Measurements from ENCODE around the gene SPANXN1. TPM values are rescaled to one million over a fixed set of nuclear protein-coding genes. Genes with fewer than 3 reads are reported as not detected.
"Not testable (repeated sequence)": the region's sequence is repeated elsewhere in the genome, so short reads cannot be mapped to it uniquely, and the experiment has no call there.

Gene SPANXN1, protein sequence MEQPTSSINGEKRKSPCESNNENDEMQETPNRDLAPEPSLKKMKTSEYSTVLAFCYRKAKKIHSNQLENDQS
- polyA plus RNA-seq (ENCODE audit: insufficient read length in 4 of 4) = not detected

DNA sequence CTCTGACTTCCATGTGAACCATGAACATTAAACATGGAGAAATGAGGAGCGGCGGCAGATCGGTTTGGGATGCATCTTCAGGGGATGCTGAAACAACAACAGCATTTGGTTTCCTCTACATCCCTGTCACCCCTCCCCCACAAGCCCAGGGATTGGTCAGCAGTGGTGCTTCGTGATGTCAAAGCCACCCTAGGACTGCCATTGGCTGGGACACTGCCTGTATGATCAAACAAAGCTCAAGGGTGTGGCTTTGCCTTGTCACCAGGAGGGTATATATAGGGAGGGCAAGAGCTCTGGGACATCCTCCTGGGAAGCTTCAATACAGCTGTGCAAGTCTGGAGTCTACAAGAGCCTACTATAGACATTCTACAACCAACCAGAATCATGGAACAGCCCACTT lies at the start of gene SPANXN1:
Gene SPANXN1, plus strand, starts transcription at position 301 of the 400 bp plus-strand sequence. Its CDS starts 84 bp downstream, at position 385.
- not testable (repeated sequence) for DNase-seq (ENCODE audit: low read depth in 4 of 4, low spot score in 2 of 4)

DNA sequence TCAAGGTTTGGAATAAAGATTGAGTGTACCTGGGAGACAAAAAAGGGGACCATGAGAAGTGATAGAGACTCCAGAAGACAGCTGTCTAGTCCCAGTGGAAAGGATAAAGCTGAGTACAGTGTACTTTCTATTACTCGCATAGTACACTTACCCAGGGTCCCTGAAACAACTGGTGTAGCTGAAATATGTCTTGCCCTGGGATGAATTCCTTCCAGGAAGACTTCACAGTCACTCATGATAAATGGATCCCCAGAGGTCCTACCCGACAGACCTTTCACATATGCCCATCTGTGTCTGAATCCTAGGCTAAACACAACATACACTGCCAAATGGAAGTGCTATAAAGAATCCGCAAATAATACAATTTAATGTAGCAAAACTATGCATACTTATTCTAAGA lies 48.2 kb upstream of the SPANXN1 start:
- DNase-seq (ENCODE audit: low read depth in 4 of 4, low spot score in 2 of 4) = no peak

DNA sequence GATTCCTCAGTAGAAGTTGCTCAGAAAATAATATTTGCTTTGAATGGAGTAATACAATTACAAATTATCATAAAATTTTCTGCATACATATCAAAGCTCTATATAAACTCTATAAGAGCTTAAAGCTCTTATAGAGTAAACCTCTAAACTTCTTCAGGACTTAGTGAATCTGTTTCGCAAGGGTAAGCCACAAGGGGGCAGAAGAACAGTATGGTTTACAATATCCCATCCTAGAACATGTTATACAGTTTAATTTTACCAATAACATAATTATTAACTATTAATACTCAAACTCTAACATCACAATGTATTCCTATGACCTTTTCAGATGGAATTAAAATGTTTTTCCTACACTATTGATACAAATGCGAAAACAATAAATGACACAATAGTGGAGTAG lies 33.8 kb upstream of the SPANXN1 start:
- DNase-seq (ENCODE audit: low read depth in 4 of 4, low spot score in 2 of 4) = no peak

DNA sequence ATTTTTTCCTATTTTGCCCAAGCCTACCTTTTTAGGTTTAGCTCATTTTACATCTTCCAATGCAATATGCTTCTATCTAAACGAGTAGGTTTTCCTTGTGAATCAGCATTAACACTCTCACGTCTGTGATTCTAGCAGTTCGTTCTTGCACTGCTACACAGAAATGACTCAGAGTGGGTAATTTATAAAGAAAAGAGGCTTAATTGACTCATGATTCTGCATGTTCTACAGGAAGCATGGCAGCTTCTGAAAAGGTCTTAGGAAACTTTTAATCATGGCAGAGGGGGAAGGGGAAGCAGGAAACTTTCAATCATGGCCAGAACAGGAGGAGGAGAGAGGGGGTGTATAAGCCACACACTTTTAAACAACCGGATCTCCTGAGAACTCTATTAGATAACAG lies 44.9 kb downstream of the SPANXN1 start:
- DNase-seq (ENCODE audit: low read depth in 4 of 4, low spot score in 2 of 4) = no peak
